Tibial nerve (tissue), 4 donors: ENCODE measurements around the gene MFSD11.
"Not testable (repeated sequence)": the region's sequence is repeated elsewhere in the genome, so short reads cannot be mapped to it uniquely, and the experiment has no call there.

Source experiments
- CTCF ChIP-seq, 5 experiments: fragments of 200-600 bp in 3 of 5; fragments of 450-650 bp in 2 of 5; sonication (generic) in 3 of 5; IDR thresholded peaks; one replicate each; pipeline ENCODE4 v1.5.1; 2016 to 2019; ENCODE audit warnings: antibody characterized with exemption in 5 of 5, mild to moderate bottlenecking in 3 of 5, moderate library complexity in 2 of 5
- EP300 ChIP-seq, 2 donors: sonication (generic); formaldehyde crosslinking; IDR thresholded peaks; one replicate each; pipeline ENCODE4 v1.6.1; 2017; ENCODE audit warnings: antibody characterized with exemption in 2 of 2, mild to moderate bottlenecking in 1 of 2
- POLR2A ChIP-seq, 2 donors: fragments of 450-650 bp; IDR thresholded peaks; one replicate each; pipeline ENCODE4 v1.6.1; 2017; ENCODE audit warnings: antibody characterized with exemption in 2 of 2, mild to moderate bottlenecking in 2 of 2, moderate library complexity in 2 of 2

DNA sequence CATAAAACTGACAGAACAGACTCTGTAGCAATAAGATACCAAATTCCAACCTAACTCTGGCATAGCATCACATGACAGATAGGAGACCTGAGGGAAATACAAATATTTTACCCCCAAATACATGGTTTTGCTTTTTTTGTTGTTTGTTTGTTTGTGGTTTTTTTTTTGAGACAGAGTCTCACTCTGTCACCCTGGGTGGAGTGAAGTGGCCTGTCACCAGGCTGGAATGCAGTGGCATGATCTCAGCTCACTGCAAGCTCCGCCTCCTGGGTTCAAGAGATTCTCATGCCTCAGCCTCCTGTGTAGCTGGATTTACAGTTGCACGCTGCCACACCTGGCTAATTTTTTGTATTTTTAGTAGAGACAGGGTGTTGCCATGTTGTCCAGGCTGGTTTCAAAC, 49.9 kb downstream of the MFSD11 start:
- TF ChIP-seq POLR2A, CTCF, EP300 (IDR thresholded peaks at IDR 0.05): not testable (repeated sequence)
